NCI-H1436 (cell line): ENCODE data around the gene KRTAP10-12.
"Not testable (repeated sequence)": the region's sequence is repeated elsewhere in the genome, so short reads cannot be mapped to it uniquely, and the experiment has no call there.

Source experiments
- DNase-seq: peaks from one replicate; lab custom pipeline; 2025; lab: John Stamatoyannopoulos, UW

Gene KRTAP10-12

GRCh38 chr21:44697172-44697810 lies at the start of gene KRTAP10-12:
Gene KRTAP10-12 (plus strand): TSS chr21:44697172. CDS start chr21:44697202, 30 bp downstream.
- not testable (repeated sequence) for DNase-seq

GRCh38 chr21:44647222-44647552 lies 49.8 kb upstream of the KRTAP10-12 start:
- no peak for DNase-seq

GRCh38 chr21:44648557-44649311 lies 48.2 kb upstream of the KRTAP10-12 start:
- DNase-seq = no peak

GRCh38 chr21:44649521-44650100 lies 47.4 kb upstream of the KRTAP10-12 start:
- DNase-seq = no peak

- DNase-seq = no peak
Observed at GRCh38 chr21:44650265-44650972, 46.6 kb upstream of the KRTAP10-12 start.

- no peak for DNase-seq
Observed at GRCh38 chr21:44650973-44651675, 45.8 kb upstream of the KRTAP10-12 start.

GRCh38 chr21:44653123-44653522 lies 43.8 kb upstream of the KRTAP10-12 start:
- no peak for DNase-seq

GRCh38 chr21:44653656-44654575 lies 43.1 kb upstream of the KRTAP10-12 start:
- DNase-seq = no peak

- DNase-seq = no peak
Observed at GRCh38 chr21:44654576-44655175, 42.3 kb upstream of the KRTAP10-12 start, which contains the start of gene KRTAP12-4. Gene KRTAP12-4 (minus strand): TSS chr21:44654659. CDS start chr21:44654614, 45 bp downstream.

- DNase-seq = no peak
Observed at GRCh38 chr21:44656868-44657267, 40.1 kb upstream of the KRTAP10-12 start.

- no peak for DNase-seq
Observed at GRCh38 chr21:44657635-44658540, 39.1 kb upstream of the KRTAP10-12 start, which contains the start of gene KRTAP12-3. Gene KRTAP12-3 (plus strand): TSS chr21:44657932. CDS start chr21:44657980, 48 bp downstream.

- no peak for DNase-seq
Observed at GRCh38 chr21:44658541-44658910, 38.4 kb upstream of the KRTAP10-12 start.

GRCh38 chr21:44658913-44659595 lies 37.9 kb upstream of the KRTAP10-12 start:
- no peak for DNase-seq

- not testable (repeated sequence) for DNase-seq
Observed at GRCh38 chr21:44661567-44661966, 35.4 kb upstream of the KRTAP10-12 start.

- no peak for DNase-seq
Observed at GRCh38 chr21:44664691-44665090, 32.3 kb upstream of the KRTAP10-12 start.

- no peak for DNase-seq
Observed at GRCh38 chr21:44666401-44667320, 30.3 kb upstream of the KRTAP10-12 start, which contains the start of gene KRTAP12-2. Gene KRTAP12-2 (minus strand): TSS chr21:44666927. CDS start chr21:44666886, 41 bp downstream.

- no peak for DNase-seq
Observed at GRCh38 chr21:44667612-44668011, 29.4 kb upstream of the KRTAP10-12 start.
